Measurements from ENCODE around the gene MYL1.

MYL1 gene

GRCh38 chr2:210315015-210315788 lies at the start of gene MYL1:
Gene MYL1, minus strand, starts transcription at chr2:210315174. Its CDS starts 132 bp downstream, at chr2:210315042.
- no peak for DNase-seq
- TF ChIP-seq POLR2A (IDR thresholded peaks at IDR 0.05; ENCODE audit: low read length), result no peak
- TF ChIP-seq GATA1 (IDR thresholded peaks at IDR 0.05; ENCODE audit: low read depth, low read length), result no peak

- DNase-seq, result no peak
- TF ChIP-seq POLR2A (IDR thresholded peaks at IDR 0.05; ENCODE audit: low read length) (no peak), GATA1 (IDR thresholded peaks at IDR 0.05; ENCODE audit: low read depth, low read length) (no peak)
Observed at GRCh38 chr2:210363876-210364275, 48.9 kb upstream of the MYL1 start.

- TF ChIP-seq GATA1 (IDR thresholded peaks at IDR 0.05; ENCODE audit: low read depth, low read length) (no peak), POLR2A (IDR thresholded peaks at IDR 0.05; ENCODE audit: low read length) (no peak)
- no peak for DNase-seq
Observed at GRCh38 chr2:210363261-210363660, 48.3 kb upstream of the MYL1 start.

- TF ChIP-seq GATA1 (IDR thresholded peaks at IDR 0.05; ENCODE audit: low read depth, low read length) (no peak), POLR2A (IDR thresholded peaks at IDR 0.05; ENCODE audit: low read length) (no peak)
- no peak for DNase-seq
Observed at GRCh38 chr2:210360412-210360811, 45.4 kb upstream of the MYL1 start.

GRCh38 chr2:210356944-210357343 lies 42.0 kb upstream of the MYL1 start:
- DNase-seq, result no peak
- no peak for TF ChIP-seq GATA1 (IDR thresholded peaks at IDR 0.05; ENCODE audit: low read depth, low read length)

- TF ChIP-seq GATA1 (IDR thresholded peaks at IDR 0.05; ENCODE audit: low read depth, low read length) (no peak), POLR2A (IDR thresholded peaks at IDR 0.05; ENCODE audit: low read length) (no peak)
- DNase-seq, result no peak
Observed at GRCh38 chr2:210337159-210337558, 22.2 kb upstream of the MYL1 start.

- TF ChIP-seq GATA1 (IDR thresholded peaks at IDR 0.05; ENCODE audit: low read depth, low read length) (no peak), POLR2A (IDR thresholded peaks at IDR 0.05; ENCODE audit: low read length) (no peak)
- DNase-seq, result no peak
Observed at GRCh38 chr2:210324906-210325305, 9.9 kb upstream of the MYL1 start.

GRCh38 chr2:210324458-210324857 lies 9.5 kb upstream of the MYL1 start:
- TF ChIP-seq GATA1 (IDR thresholded peaks at IDR 0.05; ENCODE audit: low read depth, low read length), result no peak
- no peak for DNase-seq

GRCh38 chr2:210323003-210323402 lies 8.0 kb upstream of the MYL1 start:
- no peak for DNase-seq
- TF ChIP-seq POLR2A (IDR thresholded peaks at IDR 0.05; ENCODE audit: low read length) (no peak), GATA1 (IDR thresholded peaks at IDR 0.05; ENCODE audit: low read depth, low read length) (no peak)

GRCh38 chr2:210318891-210319290 lies 3.9 kb upstream of the MYL1 start:
- no peak for TF ChIP-seq GATA1 (IDR thresholded peaks at IDR 0.05; ENCODE audit: low read depth, low read length)
- no peak for DNase-seq

GRCh38 chr2:210318486-210318885 lies 3.5 kb upstream of the MYL1 start:
- no peak for DNase-seq
- TF ChIP-seq POLR2A (IDR thresholded peaks at IDR 0.05; ENCODE audit: low read length) (no peak), GATA1 (IDR thresholded peaks at IDR 0.05; ENCODE audit: low read depth, low read length) (no peak)

- TF ChIP-seq GATA1 (IDR thresholded peaks at IDR 0.05; ENCODE audit: low read depth, low read length) (no peak), POLR2A (IDR thresholded peaks at IDR 0.05; ENCODE audit: low read length) (no peak)
- no peak for DNase-seq
Observed at GRCh38 chr2:210310550-210310949, 4.4 kb downstream of the MYL1 start.

GRCh38 chr2:210309548-210310233 lies 5.3 kb downstream of the MYL1 start:
- DNase-seq, result no peak
- TF ChIP-seq POLR2A (IDR thresholded peaks at IDR 0.05; ENCODE audit: low read length), result no peak
- no peak for TF ChIP-seq GATA1 (IDR thresholded peaks at IDR 0.05; ENCODE audit: low read depth, low read length)

GRCh38 chr2:210303498-210303897 lies 11.5 kb downstream of the MYL1 start:
- TF ChIP-seq POLR2A (IDR thresholded peaks at IDR 0.05; ENCODE audit: low read length) (no peak), GATA1 (IDR thresholded peaks at IDR 0.05; ENCODE audit: low read depth, low read length) (no peak)
- no peak for DNase-seq

- no peak for DNase-seq
- TF ChIP-seq POLR2A (IDR thresholded peaks at IDR 0.05; ENCODE audit: low read length) (no peak), GATA1 (IDR thresholded peaks at IDR 0.05; ENCODE audit: low read depth, low read length) (no peak)
Observed at GRCh38 chr2:210302326-210302725, 12.6 kb downstream of the MYL1 start.

Measured in erythroblast (primary cell).